ENCODE measurements around the gene GNG11.

DNA sequence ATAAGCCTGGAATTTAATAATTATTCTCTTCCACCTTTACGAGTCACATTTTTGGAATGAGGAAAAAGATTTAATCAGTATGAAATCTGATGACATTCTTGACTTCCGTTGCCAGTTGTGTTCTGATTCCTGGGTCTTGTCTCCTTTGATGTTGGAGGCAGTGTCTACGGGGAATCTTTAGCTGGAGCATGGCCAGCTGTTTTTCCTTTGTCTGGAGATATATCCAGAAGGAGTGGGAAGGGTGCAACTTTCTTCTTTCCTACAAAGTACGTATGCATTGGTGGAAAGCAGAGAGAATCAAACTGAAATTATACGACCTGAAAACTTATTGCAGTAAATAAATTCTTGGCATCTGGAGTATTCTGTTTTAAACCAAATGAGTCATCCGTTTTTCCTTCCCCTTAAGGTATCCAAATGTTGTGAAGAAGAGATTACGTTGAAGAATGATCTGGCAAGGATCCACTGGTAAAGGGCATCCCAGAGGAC is 6.9 kb upstream of the GNG11 start:
- TF ChIP-seq POLR2AphosphoS5 (IDR thresholded peaks at IDR 0.05): no peak
- TF ChIP-seq, protein P1, sequence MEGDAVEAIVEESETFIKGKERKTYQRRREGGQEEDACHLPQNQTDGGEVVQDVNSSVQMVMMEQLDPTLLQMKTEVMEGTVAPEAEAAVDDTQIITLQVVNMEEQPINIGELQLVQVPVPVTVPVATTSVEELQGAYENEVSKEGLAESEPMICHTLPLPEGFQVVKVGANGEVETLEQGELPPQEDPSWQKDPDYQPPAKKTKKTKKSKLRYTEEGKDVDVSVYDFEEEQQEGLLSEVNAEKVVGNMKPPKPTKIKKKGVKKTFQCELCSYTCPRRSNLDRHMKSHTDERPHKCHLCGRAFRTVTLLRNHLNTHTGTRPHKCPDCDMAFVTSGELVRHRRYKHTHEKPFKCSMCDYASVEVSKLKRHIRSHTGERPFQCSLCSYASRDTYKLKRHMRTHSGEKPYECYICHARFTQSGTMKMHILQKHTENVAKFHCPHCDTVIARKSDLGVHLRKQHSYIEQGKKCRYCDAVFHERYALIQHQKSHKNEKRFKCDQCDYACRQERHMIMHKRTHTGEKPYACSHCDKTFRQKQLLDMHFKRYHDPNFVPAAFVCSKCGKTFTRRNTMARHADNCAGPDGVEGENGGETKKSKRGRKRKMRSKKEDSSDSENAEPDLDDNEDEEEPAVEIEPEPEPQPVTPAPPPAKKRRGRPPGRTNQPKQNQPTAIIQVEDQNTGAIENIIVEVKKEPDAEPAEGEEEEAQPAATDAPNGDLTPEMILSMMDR (IDR thresholded peaks at IDR 0.05): no peak
